DND-41 (cell line): Measurements from ENCODE around the gene IPO11.

Experiments used
- ATAC-seq: fragments of 200-7000 bp; cut with Tn5 transposase; 3 replicates; pipeline ENCODE4 v1.9.1; 2021; ENCODE audit warnings: low read depth; ENCODE audit not compliant: insufficient read depth
- DNase-seq: peaks from one replicate; pipeline ENCODE4 v3.0.0-alpha.2; 2020
- H2AFZ ChIP-seq: 2 replicates; pipeline ENCODE4 v1.6.0; 2012; ENCODE audit warnings: low read depth, low read length
- H3K27ac ChIP-seq: 2 replicates; pipeline ENCODE4 v1.5.1; 2012; ENCODE audit warnings: low read length, inconsistent platforms
- H3K27me3 ChIP-seq: fragments of 200-600 bp; sonication (generic); 2 replicates; pipeline ENCODE4 v1.6.0; 2012; ENCODE audit warnings: low read length, mild to moderate bottlenecking, inconsistent platforms; ENCODE audit not compliant: insufficient read depth, poor library complexity
- H3K36me3 ChIP-seq: 2 replicates; pipeline ENCODE4 v1.5.1; 2012; ENCODE audit warnings: low read length, inconsistent platforms; ENCODE audit not compliant: insufficient read depth
- H3K4me1 ChIP-seq: 2 replicates; pipeline ENCODE4 v1.5.1; 2012; ENCODE audit warnings: mild to moderate bottlenecking, low read length; ENCODE audit not compliant: insufficient read depth
- H3K4me2 ChIP-seq: 2 replicates; pipeline ENCODE4 v1.6.0; 2012; ENCODE audit warnings: mild to moderate bottlenecking, moderate library complexity, low read length, inconsistent platforms; ENCODE audit not compliant: insufficient read depth
- H3K4me3 ChIP-seq, 2 experiments: fragments of 200-600 bp in 1 of 2; shearing (Covaris generic) in 1 of 2; 2 replicates each; pipeline ENCODE4 v1.5.1; 2012 to 2016; ENCODE audit warnings: inconsistent platforms in 2 of 2, low read length in 2 of 2, mild to moderate bottlenecking in 2 of 2, low read depth in 1 of 2, moderate library complexity in 1 of 2
- H3K79me2 ChIP-seq: 2 replicates; pipeline ENCODE4 v1.6.0; 2012; ENCODE audit warnings: low read length, inconsistent platforms; ENCODE audit not compliant: insufficient read depth
- H3K9ac ChIP-seq: 2 replicates; pipeline ENCODE4 v1.6.0; 2012; ENCODE audit warnings: low read depth, mild to moderate bottlenecking, inconsistent platforms, low read length, moderate library complexity
- H3K9me3 ChIP-seq: 2 replicates; pipeline ENCODE4 v1.5.1; 2012; ENCODE audit warnings: low read length, moderate library complexity, mild to moderate bottlenecking, inconsistent platforms; ENCODE audit not compliant: insufficient read depth, severe bottlenecking
- H4K20me1 ChIP-seq: 2 replicates; pipeline ENCODE4 v1.6.0; 2012; ENCODE audit warnings: low read length; ENCODE audit not compliant: insufficient read depth
- CTCF ChIP-seq: IDR thresholded peaks from 2 replicates; pipeline ENCODE4 v1.5.1; 2012; ENCODE audit warnings: borderline replicate concordance, low read length, moderate library complexity, mild to moderate bottlenecking; ENCODE audit not compliant: poor library complexity, severe bottlenecking; ENCODE audit errors: extremely low read depth
- EZH2 ChIP-seq: IDR thresholded peaks from 3 replicates; pipeline ENCODE4 v1.6.1; 2012; ENCODE audit warnings: borderline replicate concordance, low read depth, mild to moderate bottlenecking, moderate library complexity, low read length, inconsistent platforms; ENCODE audit not compliant: severe bottlenecking

Gene IPO11

DNA sequence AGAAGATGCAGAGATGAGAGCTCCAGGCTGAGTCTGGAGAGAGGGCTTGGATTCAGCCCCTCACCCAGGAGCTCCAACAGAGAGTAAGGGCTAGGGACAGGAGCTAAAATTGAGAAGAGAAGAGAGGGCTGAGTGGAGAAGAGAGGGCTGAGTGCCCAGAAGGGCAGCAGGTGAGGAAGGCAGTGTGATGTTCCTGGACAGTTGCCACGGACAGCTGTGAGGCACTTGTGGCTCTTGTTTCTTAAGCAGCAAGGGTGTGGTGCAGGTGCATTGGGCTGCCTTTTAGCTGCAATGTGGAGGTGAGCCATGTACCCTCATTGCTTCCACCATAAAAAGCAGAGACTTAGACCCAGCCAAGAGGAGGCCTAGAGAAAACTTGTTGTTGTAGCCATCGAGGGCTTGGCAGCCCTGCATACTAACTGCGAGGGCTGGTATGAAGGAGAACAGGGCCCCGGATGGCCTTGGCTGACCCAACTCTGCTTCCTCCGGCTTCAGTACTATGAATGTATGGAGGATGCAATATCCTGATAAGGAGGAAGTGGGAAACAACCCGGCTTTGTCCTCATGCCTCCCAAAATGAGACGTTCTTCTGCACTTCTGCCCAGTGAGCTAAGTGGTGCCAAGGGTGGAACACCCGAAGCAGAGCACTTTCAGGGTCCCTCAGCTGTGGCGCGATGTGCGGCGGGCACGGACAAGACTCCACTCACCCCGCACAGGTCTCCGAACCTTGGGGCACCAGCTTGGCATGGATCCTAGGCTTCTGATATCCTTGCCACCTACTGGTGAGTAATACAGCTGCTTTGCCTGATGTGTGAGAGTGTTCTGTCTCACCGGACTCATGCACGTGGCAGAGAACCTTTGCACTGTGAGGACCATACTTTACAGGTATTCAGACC, 231.2 kb downstream of the IPO11 start:
- H3K36me3 ChIP-seq: no peaks in the 10 kb centered on the region
- ATAC-seq: no peak
- H3K27me3 ChIP-seq: no peaks in the 10 kb centered on the region
- no peaks in the 10 kb centered on the region for H4K20me1 ChIP-seq
- peaks cover under 1% of the 10 kb centered on the region; the same call in 1 of the 2 replicates for H3K4me1 ChIP-seq
- no peak overlapping the region for H2AFZ ChIP-seq
- no peak overlapping the region for H3K4me3 ChIP-seq
- no peak overlapping the region for H3K9ac ChIP-seq
- DNase-seq: no peak
- no peak overlapping the region for H3K27ac ChIP-seq
- TF ChIP-seq CTCF: no peak
- TF ChIP-seq EZH2: no peak
- H3K79me2 ChIP-seq: no peaks in the 10 kb centered on the region
- H3K9me3 ChIP-seq: no peaks in the 10 kb centered on the region
- no peak overlapping the region for H3K4me2 ChIP-seq

- Histone ChIP-seq H3K4me2 (no peak overlapping the region), H3K9ac (no peak overlapping the region), H4K20me1 (no peaks in the 10 kb centered on the region), H3K9me3 (no peaks in the 10 kb centered on the region), H3K79me2 (no peaks in the 10 kb centered on the region), H3K27me3 (no peaks in the 10 kb centered on the region), H3K27ac (no peak overlapping the region), H3K4me3 (no peak overlapping the region), H3K36me3 (no peaks in the 10 kb centered on the region), H2AFZ (no peak overlapping the region), H3K4me1 (peaks cover 15% of the 10 kb centered on the region)
- no peak for TF ChIP-seq CTCF
- no peak for TF ChIP-seq EZH2
- ATAC-seq: no peak
- no peak for DNase-seq
Measured at GRCh38 chr5:62645223-62645622, 232.7 kb downstream of the IPO11 start.

DNA sequence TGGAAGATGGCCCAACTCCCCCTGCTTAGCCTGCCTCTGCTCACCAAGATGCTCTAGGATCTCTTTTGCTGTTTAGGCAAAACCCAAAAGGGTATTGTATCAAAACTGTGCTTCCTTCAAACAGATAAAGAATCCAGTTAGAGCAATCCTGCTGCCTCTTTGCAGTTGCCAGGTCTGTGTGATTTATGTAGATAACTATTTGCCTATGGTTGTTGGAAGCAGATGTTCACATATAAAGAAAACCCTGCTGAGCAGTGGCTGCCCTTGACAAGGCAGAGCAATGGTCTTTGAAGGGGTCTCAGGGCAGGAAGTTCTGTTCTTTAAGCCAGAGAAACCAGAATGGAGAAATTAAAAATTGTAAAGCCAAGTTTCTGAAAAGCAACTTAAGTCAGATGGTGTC, 234.7 kb downstream of the IPO11 start:
- H3K27ac ChIP-seq: no peak overlapping the region
- peaks cover 17% of the 10 kb centered on the region for H3K4me1 ChIP-seq
- H3K4me3 ChIP-seq: no peak overlapping the region
- H3K4me2 ChIP-seq: no peak overlapping the region
- H3K79me2 ChIP-seq: no peaks in the 10 kb centered on the region
- no peak overlapping the region for H2AFZ ChIP-seq
- no peaks in the 10 kb centered on the region for H4K20me1 ChIP-seq
- ATAC-seq (no peak), DNase-seq (no peak)
- H3K36me3 ChIP-seq: no peaks in the 10 kb centered on the region
- H3K9ac ChIP-seq: no peak overlapping the region
- H3K9me3 ChIP-seq: no peaks in the 10 kb centered on the region
- H3K27me3 ChIP-seq: no peaks in the 10 kb centered on the region
- TF ChIP-seq CTCF: no peak
- no peak for TF ChIP-seq EZH2
